Transverse colon (tissue), 4 donors: ENCODE results near the gene SCRN2. TPM values are rescaled to one million over a fixed set of nuclear protein-coding genes. Genes with fewer than 3 reads are reported as not detected.
A peak's percentile ranks its signal among the peaks of the same experiment; 100 is the strongest.

Source experiments
- DNase-seq: peaks from one replicate; pipeline ENCODE4 v3.0.0-alpha.2; 2019
- H3K27ac ChIP-seq, 4 donors: fragments of 200-600 bp; sonication (generic); 2 replicates each; pipeline ENCODE4 v1.5.1; 2016 to 2018; ENCODE audit warnings: inconsistent platforms in 4 of 4
- H3K27me3 ChIP-seq: fragments of 200-600 bp; sonication (generic); 2 replicates; pipeline ENCODE4 v1.5.1; 2017; ENCODE audit warnings: inconsistent platforms
- H3K36me3 ChIP-seq, 4 donors: fragments of 200-600 bp; sonication (generic); 2 replicates each; pipeline ENCODE4 v1.5.1; 2017 to 2019; ENCODE audit warnings: inconsistent platforms in 4 of 4
- H3K4me1 ChIP-seq, 4 donors: fragments of 200-600 bp; sonication (generic); 2 replicates each; pipeline ENCODE4 v1.5.1; 2017 to 2020; ENCODE audit warnings: inconsistent platforms in 4 of 4
- H3K4me3 ChIP-seq, 4 donors: fragments of 200-600 bp; sonication (generic); 1 replicate in 1 of 4; 2 replicates in 3 of 4; pipeline versions ENCODE4 v1.5.1 to v1.6.1; 2017 to 2019; ENCODE audit warnings: inconsistent platforms in 4 of 4
- H3K9me3 ChIP-seq, 2 donors: fragments of 200-600 bp; sonication (generic); 2 replicates each; pipeline ENCODE4 v1.5.1; 2017 to 2019; ENCODE audit warnings: inconsistent platforms in 2 of 2
- CTCF ChIP-seq, 5 experiments: fragments of 200-600 bp in 3 of 5; fragments of 450-650 bp in 2 of 5; sonication (generic) in 3 of 5; IDR thresholded peaks; 1 replicate in 2 of 5; 2 replicates in 3 of 5; pipeline ENCODE4 v1.5.1; 2016 to 2017; ENCODE audit warnings: antibody characterized with exemption in 5 of 5, inconsistent platforms in 3 of 5, mild to moderate bottlenecking in 2 of 5, moderate library complexity in 1 of 5
- EP300 ChIP-seq: sonication (generic); formaldehyde crosslinking; IDR thresholded peaks from one replicate; pipeline ENCODE4 v1.6.1; 2017; ENCODE audit warnings: antibody characterized with exemption, low read depth
- POLR2A ChIP-seq: fragments of 450-650 bp; IDR thresholded peaks from one replicate; pipeline ENCODE4 v1.6.1; 2016; ENCODE audit warnings: antibody characterized with exemption, mild to moderate bottlenecking, moderate library complexity
- POLR2AphosphoS5 ChIP-seq, 3 donors: sonication (generic); formaldehyde crosslinking; IDR thresholded peaks; one replicate each; pipeline ENCODE4 v1.6.1; 2016; ENCODE audit warnings: antibody characterized with exemption in 3 of 3
- WGBS, 2 donors: methylation state at CpG; one replicate each; pipeline ENCODE4 v1.1.5; 2018; ENCODE audit warnings: low coverage in 1 of 2; 5-methylcytosine and 5-hydroxymethylcytosine counted together
- in situ Hi-C, 4 donors: fragments of 200-750 bp; cut with MboI; loops; one replicate each; pipeline versions ENCODE4 v1.15.0 to v1.15.1; 2017; ENCODE audit warnings: low sequenced_read_pairs in 3 of 4, low pct_ligation_motif_present in 1 of 4, low pct_unique_long_range_greater_than_20kb in 1 of 4
- intact Hi-C: fragments of 100-400 bp; cut with DNase I; formaldehyde crosslinking; loops from one replicate; pipeline ENCODE4 v1.15.1; 2023; ENCODE audit warnings: low total_unique reads
- total RNA-seq, 4 donors: library from RNA; depleted of rRNA; stranded (reverse); fragments of >200 nt; gene quantifications; one replicate each; pipeline ENCODE4 v1.1.0, GENCODE V29; 2016

The SCRN2 gene
- total RNA-seq, 4 donors from 2014 or later = 37.8 to 164 (median 89.7) TPM

- Histone ChIP-seq H3K36me3 (peaks cover 0 to 47% (median 20%) of the 10 kb centered on the region in 4 donors), H3K4me1 (peaks cover 6 to 35% (median 26%) of the 10 kb centered on the region in 4 donors), H3K4me3 (no peak overlapping the region), H3K9me3 (no peaks in the 10 kb centered on the region), H3K27ac (peak overlapping the region; percentile 73 to 89 (median 86)), H3K27me3 (no peaks in the 10 kb centered on the region)
- WGBS, 2 donors = 83% methylated on average over 8 of the region's 10 CpGs; no CpG with 5 or more reads in 1 of the 2 donors
- TF ChIP-seq POLR2A (no peak), POLR2AphosphoS5 (IDR thresholded peaks at IDR 0.05) (no peak), EP300 (no peak), CTCF (IDR thresholded peaks at IDR 0.05) (no peak)
- in situ Hi-C loops (no loop called here), intact Hi-C loops (no loop called here)
- DNase-seq = no peak
Measured at GRCh38 chr17:47819475-47819874, 21.6 kb downstream of the SCRN2 start.

- H3K36me3 ChIP-seq = peaks cover 0 to 39% (median 16%) of the 10 kb centered on the region in 4 donors
- H3K4me3 ChIP-seq = no peak overlapping the region
- no peaks in the 10 kb centered on the region for H3K27me3 ChIP-seq
- no peak for DNase-seq
- in situ Hi-C loops = no loop called here
- intact Hi-C loops = no loop called here
- TF ChIP-seq CTCF (IDR thresholded peaks at IDR 0.05) (no peak), POLR2A (no peak), POLR2AphosphoS5 (IDR thresholded peaks at IDR 0.05) (no peak), EP300 (no peak)
- H3K9me3 ChIP-seq = no peaks in the 10 kb centered on the region
- H3K4me1 ChIP-seq = peaks cover 6 to 38% (median 29%) of the 10 kb centered on the region in 4 donors
- WGBS, 2 donors = 71 to 88% methylated on average over 1 to 11 of the region's 11 CpGs
- H3K27ac ChIP-seq = no peak overlapping the region
Measured at GRCh38 chr17:47818002-47818695, 22.9 kb downstream of the SCRN2 start.

GRCh38 chr17:47816947-47817346 lies 24.1 kb downstream of the SCRN2 start:
- Histone ChIP-seq H3K4me3 (no peak overlapping the region), H3K4me1 (peaks cover 1 to 36% (median 25%) of the 10 kb centered on the region in 4 donors), H3K27ac (no peak overlapping the region), H3K9me3 (no peaks in the 10 kb centered on the region), H3K36me3 (peaks cover 0 to 39% (median 16%) of the 10 kb centered on the region in 4 donors), H3K27me3 (no peaks in the 10 kb centered on the region)
- WGBS, 2 donors = 92 to 97% methylated on average over 6 to 10 of the region's 10 CpGs
- in situ Hi-C loops = no loop called here
- TF ChIP-seq CTCF (IDR thresholded peaks at IDR 0.05) = no peak
- TF ChIP-seq EP300 = no peak
- TF ChIP-seq POLR2A = no peak
- TF ChIP-seq POLR2AphosphoS5 (IDR thresholded peaks at IDR 0.05) = no peak
- intact Hi-C loops = no loop called here
- no peak for DNase-seq

- WGBS, 2 donors = 96% methylated on average over 21 of the region's 21 CpGs; no CpG with 5 or more reads in 1 of the 2 donors
- TF ChIP-seq POLR2A = no peak
- no peak for TF ChIP-seq CTCF (IDR thresholded peaks at IDR 0.05)
- no peak for TF ChIP-seq POLR2AphosphoS5 (IDR thresholded peaks at IDR 0.05)
- TF ChIP-seq EP300 = no peak
- intact Hi-C loops (no loop called here), in situ Hi-C loops (no loop called here)
- no peak overlapping the region for H3K4me3 ChIP-seq
- no peak for DNase-seq
- no peaks in the 10 kb centered on the region for H3K27me3 ChIP-seq
- no peak overlapping the region for H3K27ac ChIP-seq
- H3K4me1 ChIP-seq = peaks cover 0 to 37% (median 27%) of the 10 kb centered on the region in 4 donors
- peaks cover 0 to 39% (median 16%) of the 10 kb centered on the region in 4 donors for H3K36me3 ChIP-seq
- H3K9me3 ChIP-seq = no peaks in the 10 kb centered on the region
Measured at GRCh38 chr17:47816111-47816735, 24.9 kb downstream of the SCRN2 start.
